Measurements from ENCODE around the gene ZNF865.

DNA sequence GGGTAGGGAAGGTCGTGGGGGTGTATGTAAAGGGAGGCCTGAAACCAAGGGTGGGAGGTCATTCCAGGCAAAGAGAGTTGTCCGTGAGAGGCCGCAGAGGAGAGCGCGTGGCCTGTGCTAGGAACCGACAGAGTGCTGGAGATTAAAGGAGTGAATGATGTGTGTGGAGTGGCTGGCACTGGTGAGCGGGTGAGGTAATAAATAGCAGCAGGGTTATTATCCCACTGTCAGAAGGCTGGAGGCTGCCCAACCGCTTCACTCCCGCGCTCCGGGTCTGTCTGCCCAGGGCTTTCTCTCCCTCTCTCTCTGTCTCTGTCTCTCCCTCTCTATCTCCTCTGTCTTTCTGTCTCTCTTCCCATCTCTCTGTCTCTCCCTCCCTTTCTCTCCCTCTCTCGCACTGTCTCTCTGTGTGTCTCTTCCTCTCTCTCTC lies 42.2 kb upstream of the ZNF865 start:
- no peak for TF ChIP-seq POLR2AphosphoS5 (IDR thresholded peaks at IDR 0.05; ENCODE audit: insufficient read depth, low read depth, low read length)
- TF ChIP-seq, protein P1, sequence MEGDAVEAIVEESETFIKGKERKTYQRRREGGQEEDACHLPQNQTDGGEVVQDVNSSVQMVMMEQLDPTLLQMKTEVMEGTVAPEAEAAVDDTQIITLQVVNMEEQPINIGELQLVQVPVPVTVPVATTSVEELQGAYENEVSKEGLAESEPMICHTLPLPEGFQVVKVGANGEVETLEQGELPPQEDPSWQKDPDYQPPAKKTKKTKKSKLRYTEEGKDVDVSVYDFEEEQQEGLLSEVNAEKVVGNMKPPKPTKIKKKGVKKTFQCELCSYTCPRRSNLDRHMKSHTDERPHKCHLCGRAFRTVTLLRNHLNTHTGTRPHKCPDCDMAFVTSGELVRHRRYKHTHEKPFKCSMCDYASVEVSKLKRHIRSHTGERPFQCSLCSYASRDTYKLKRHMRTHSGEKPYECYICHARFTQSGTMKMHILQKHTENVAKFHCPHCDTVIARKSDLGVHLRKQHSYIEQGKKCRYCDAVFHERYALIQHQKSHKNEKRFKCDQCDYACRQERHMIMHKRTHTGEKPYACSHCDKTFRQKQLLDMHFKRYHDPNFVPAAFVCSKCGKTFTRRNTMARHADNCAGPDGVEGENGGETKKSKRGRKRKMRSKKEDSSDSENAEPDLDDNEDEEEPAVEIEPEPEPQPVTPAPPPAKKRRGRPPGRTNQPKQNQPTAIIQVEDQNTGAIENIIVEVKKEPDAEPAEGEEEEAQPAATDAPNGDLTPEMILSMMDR (IDR thresholded peaks at IDR 0.05; ENCODE audit: extremely low read depth in 1 of 2, insufficient read depth in 1 of 2, low read depth in 1 of 2, low read length in 2 of 2), result no peak
- TF ChIP-seq EZH2 (IDR thresholded peaks at IDR 0.05; ENCODE audit: borderline replicate concordance, low read depth, low read length, severe bottlenecking), result no peak
